Gastrocnemius medialis (tissue), 4 donors: ENCODE data around the gene MAN1A2. TPM values are rescaled to one million over a fixed set of nuclear protein-coding genes. Genes with fewer than 3 reads are reported as not detected.

ENCODE experiments used
- total RNA-seq, 4 donors: library from RNA; depleted of rRNA; stranded (reverse); fragments of >200 nt; gene quantifications; one replicate each; pipeline versions ENCODE4 v1.1.0 to v1.2.3, GENCODE V29; 2016

The MAN1A2 gene
- total RNA-seq, 4 donors from 2014 or later: 14.9 to 37.0 (median 28.3) TPM

Other genes starting within 250 kb of the MAN1A2 start
- gene TRIM45, start 245.7 kb upstream of the MAN1A2 start, total RNA-seq: 1 to 10 TPM; 2.4 to 9.4 (median 5.2) TPM
- gene VTCN1, start 156.5 kb upstream of the MAN1A2 start, total RNA-seq: not detected
- gene TENT5C, start 238.6 kb downstream of the MAN1A2 start, total RNA-seq: 10 to 100 TPM in 1 of 4 donors, 1 to 10 TPM in 3; 2.3 to 21.8 (median 6.4) TPM